HuH-7.5 (cell line): ENCODE data around the gene COTL1.
A peak's percentile ranks its signal among the peaks of the same experiment; 100 is the strongest.

Experiments used
- DNase-seq: peaks from one replicate; pipeline ENCODE4 v3.0.0; 2011; ENCODE audit warnings: low spot score

COTL1 gene

DNA sequence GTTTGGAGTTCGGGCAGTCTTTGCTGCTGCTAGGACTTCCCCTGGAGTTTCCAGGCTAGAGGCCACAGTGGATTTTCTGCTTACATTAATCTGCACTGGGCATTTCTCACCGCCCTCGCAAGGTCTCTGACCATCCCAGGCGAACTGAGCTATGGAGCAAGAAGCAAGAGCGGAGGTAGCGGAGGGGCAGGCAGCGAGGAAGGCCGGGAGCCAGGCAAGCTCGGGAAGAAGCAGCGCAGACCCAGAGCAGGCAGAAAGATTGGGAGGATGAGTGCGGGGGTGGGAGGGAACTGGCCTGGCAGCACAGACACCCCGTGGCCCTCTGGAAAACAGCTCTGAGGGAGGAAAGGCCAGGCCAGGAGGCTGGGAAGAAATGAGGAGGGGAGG lies 3.8 kb downstream of the COTL1 start:
- no peak for DNase-seq

DNA sequence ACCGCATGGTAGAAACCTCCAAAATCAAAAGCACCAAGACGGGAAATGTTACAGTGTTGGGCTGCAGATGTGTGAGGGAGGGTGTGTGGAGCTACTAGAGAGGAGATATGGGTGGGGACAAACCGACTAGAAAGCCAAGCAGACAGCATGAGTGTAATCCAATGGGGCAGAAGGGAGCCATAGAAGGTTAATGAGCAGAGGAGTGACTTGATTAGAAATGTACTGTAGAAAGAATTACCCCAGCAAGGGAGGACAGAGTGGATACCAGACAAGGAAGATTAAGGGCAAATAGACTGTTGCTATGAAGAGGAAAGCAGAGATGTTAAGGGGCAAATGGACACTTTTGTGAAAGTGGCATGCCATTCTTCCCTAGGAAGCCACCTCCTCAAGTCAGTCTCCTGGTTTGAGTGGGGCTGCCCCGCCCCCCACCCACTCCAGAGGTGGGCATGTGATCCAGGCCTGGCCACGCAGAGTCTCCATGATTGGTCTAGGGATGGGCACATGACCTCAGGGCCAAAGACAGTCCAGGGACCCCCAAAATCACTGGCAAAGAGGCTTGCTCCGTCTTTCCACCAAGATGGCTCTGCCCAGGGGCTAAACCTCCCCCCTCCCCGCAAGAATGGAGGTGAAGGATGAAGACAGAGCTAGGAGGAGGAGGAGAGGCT lies 4.3 kb downstream of the COTL1 start:
- no peak for DNase-seq

DNA sequence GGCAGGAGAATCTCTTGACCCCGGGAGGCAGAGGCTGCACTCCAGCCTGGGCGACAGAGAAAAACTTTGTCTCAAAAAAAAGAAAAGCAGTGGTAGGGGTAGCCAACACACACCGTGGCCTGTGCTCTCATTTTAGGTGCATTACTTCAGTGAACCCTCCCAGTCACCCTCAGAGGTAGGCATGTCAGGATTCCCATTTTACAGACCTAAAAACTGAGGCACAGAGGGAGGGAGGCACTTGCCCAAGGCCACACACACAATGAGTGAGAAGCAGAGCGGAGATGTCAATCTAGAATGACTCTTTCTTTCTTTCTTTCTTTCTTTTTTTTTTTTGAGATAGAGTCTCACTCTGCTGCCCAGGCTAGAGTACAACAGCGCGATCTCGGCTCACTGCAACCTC lies 5.2 kb downstream of the COTL1 start:
- DNase-seq: no peak

DNA sequence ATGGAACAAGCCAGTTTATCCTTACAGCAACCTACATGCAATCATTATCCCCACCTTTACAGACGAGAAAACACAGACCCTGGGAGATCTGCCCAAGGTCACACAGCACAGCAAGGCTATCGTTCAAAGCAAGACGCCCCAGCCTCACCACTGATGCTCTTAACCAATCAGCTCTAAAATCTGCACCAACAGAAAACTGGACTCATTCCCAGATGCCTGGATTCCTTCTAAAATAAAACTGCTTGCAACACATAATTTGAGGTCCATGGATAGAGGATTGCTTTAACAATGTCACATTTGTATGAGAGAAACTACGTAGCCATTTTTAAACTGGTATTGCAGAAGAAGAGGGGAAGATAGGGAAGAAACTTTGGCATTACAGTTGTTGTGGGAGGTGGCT lies 6.8 kb downstream of the COTL1 start:
- DNase-seq: no peak

DNA sequence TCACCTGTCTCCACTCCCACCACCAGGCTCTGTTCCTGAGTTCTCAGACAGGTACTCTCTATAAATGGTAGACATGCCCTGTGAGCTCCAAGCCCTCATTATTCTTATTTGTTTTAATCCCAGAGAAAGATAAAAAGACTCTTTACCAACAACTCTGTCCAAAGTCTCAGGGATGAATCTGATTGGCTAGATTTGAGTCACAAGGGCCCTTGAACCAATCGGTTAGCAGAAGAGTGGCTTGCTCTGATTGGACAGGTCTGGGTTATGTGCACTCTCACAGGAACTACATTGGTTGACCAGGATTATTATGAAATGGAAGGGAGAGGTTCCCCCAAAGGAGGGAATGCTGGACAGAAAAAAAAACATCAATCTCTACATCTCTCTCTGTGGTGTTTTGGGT lies 7.5 kb downstream of the COTL1 start:
- DNase-seq: no peak

DNA sequence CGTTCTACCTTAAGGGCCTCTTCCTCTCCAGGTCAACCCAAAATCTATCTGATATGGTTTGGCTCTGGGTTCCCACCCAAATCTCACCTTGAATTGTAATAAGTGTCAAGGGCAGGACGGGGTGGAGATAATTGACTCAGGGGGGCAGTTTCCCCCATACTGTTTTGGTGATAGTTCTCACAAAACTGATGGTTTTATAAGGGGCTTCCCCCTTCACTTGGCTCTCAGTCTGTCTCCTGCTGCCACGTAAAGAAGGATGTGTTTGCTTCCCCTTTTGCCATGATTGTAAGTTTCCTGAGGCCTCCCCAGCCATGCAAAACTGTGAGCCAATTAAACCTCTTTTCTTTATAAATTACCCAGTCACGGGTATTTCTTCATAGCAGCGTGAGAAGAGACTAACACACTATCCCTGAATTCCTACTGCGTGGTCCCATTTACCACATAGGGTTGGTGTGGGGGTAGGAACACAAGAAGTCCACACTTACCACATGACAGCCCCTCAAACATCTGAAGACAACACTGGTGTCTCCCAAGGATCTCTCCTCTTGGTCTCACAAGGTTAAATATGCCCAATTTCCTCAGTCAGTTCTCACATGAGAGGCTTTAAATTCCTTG lies 8.2 kb downstream of the COTL1 start:
- no peak for DNase-seq

DNA sequence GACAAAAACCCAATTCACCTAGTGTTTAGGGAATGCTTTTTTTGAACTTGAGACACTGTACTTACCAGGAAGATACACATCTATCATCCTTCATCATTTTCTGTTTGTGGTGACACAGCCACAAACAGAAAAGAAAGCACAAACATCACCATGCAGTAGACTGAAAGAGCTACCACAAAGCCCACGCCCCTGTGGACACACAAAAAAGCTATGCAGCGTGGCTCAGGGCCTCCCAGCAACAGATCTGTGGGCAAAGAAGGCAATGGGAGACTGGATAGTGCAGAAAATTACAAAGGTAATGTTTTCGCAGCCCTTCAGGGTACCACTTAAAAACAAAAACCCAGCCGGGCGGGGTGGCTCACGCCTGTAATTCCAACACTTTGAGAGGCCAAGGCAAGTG lies 9.6 kb downstream of the COTL1 start:
- DNase-seq: no peak

DNA sequence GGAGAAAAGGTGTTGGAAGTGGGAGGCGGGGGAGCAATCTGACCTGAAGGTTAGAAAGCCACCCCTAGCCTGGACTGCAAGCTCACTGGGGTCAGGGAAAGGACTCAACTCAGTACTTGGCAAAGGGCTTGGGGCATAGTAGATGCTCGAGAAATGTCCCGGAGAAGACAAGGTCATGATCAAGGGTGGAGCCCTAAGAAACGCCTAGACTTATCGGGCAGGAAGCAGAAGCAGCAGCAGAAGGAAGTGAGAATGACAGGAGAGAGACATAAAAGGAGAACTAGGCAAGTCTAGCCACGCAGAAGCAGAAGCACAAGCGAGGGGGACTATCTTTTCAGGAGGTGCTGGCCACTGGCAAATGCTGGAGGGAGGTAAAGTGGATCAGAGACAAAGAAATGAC lies 10.2 kb downstream of the COTL1 start:
- DNase-seq: no peak

DNA sequence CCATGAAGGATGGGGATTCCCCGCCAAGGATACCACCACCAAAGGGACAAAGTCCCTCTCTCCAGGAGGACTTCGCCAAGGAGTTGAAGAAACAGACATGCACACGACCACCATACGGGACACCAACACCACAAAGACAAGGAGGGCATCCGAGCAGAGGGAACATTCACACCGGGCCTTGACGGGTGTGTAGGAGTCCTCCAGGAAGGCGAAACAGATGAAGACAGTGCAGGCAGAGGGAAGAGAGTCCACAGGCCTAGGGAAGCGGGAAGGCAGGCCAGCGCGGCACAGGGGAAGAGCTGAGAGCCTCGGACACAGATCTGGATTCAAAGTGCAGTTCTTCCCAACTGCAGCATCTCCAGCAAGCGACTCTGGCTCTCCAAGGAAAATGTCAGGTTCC lies 10.8 kb downstream of the COTL1 start:
- DNase-seq: no peak

DNA sequence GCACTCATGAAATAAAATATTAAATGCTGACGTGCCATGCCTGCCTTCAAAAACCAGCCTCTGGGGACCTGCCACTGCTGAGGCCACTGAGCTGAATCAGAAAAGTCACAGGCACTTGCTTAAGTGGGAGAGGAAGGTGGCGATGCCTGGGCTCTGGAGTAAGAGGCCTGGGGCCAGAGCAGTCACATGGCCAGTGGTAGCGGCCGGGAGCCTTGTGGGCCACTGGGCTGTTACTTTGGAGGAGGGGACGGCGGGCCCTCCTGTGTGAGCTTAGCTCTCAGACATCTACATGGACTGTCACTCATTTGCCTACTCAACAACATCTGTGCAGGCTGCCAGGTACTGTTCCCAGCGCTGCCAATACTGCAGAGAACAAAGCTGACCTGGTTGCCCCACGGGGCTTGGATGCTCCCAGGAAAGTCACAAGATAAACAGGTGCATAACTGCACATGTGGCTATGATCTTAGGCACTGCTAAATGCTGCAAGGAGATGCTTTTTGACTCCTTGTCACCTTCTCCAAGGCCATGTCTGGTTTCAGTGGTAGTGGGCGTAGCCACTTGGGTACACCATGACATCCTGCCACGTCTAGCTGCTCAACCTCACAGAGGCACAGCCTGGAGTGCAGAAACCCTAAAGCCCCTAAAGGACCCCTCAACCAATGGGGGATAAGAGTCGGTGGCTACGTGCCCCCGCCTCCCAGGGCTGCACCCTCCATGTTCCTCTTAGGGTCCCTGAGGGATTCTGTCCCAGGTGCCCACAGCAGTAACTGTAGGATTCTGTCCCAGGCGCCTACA lies 11.6 kb downstream of the COTL1 start:
- no peak for DNase-seq

DNA sequence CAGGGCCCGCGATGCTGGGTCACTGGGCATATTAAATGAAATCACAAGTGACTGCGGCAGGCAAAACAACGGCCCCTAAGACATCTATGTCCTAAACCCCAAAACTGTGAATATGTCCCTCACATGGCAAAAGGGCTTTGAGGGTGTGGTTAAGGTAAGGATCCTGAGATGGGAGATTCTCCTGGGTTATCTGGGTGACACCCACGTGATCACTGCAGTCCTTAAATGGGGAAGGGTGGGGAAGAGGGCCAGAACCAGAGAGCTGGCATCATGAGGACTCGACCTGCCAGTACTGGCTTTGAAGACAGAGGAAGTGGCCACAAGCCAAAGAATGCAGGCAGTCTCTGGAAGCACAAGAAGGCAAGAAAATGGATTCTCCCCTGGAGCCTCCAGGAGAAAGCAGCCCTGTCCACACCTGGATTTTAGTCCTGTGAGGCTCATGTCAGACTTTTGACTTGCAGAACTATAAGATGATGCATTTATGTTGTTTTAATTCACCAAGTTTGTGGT lies 12.5 kb downstream of the COTL1 start:
- no peak for DNase-seq

DNA sequence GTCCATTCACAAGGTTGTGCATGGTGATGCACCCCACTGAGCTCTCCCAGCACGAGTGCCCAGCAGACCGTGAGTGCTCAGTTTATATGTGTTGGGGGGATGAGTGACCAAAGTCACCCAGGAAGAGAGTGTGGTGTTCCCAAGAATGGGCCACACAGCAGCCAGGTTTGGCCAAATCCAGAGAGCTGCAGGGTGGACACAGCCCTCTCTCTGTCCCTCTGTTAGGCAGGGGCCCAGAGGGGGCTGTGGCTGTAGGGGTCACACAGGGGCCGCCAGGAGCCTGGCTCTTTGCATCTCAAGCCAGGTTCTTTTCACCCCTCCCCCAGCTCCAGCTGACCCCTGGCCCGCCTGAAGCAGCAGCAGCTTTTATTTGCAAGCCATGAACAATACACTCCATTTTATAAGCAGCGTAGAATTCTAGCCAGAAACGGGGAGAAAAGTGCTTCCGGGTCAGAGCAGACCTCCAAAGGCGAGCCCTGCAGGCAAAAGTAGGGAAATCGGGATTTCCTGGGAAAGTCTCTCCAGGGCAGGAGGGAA lies 13.3 kb downstream of the COTL1 start:
- DNase-seq: no peak

DNA sequence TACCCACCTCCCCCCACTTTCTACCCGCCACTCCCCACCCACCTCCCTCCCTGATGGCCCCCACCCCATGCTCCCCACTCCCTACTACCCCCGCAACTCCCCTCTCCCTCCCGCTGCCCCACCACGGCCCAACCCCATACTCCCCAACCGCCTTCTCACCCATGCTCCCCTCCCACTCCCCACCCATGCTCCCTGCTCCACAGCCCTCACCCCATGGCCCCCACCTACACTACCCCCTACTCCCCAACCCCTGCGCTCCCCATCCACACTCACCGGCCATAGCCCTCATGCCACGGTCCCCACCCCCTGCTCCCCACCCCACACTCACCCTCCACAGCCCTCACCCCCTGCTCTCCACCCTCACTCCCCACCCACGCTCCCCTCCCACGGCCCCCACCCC lies 13.9 kb downstream of the COTL1 start:
- no peak for DNase-seq

DNA sequence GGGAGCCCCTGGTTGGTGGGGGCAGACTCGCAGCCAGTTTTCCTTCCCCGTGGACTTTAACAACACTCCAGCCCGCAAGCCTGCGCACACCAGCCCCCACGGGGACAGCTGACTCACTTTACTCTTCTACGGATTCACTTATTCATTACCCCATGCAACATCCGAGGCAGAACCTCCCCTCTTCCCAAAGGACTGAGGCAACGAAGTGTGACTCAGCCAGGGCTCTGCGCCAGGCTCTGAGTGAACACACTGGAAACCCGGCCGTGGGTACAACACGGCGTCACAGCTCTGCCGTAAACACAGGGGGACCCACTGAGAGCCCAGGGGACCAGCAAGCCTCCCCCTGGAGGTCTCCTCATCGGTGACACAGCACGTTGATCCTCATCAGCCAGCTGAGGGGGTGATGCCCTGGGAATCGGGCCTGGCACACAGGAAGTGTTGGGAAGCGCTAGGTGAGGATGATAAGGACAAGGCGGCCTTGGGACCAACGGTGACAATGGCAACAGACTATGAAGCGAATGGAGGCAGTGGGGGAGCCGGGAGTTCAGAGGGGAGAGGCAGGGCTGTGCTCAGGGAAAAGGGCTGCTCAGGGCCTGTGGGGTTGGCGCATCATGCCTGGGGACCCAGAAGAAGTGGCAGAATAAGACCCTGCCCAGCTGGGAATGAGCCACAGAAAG lies 14.6 kb downstream of the COTL1 start:
- no peak for DNase-seq

DNA sequence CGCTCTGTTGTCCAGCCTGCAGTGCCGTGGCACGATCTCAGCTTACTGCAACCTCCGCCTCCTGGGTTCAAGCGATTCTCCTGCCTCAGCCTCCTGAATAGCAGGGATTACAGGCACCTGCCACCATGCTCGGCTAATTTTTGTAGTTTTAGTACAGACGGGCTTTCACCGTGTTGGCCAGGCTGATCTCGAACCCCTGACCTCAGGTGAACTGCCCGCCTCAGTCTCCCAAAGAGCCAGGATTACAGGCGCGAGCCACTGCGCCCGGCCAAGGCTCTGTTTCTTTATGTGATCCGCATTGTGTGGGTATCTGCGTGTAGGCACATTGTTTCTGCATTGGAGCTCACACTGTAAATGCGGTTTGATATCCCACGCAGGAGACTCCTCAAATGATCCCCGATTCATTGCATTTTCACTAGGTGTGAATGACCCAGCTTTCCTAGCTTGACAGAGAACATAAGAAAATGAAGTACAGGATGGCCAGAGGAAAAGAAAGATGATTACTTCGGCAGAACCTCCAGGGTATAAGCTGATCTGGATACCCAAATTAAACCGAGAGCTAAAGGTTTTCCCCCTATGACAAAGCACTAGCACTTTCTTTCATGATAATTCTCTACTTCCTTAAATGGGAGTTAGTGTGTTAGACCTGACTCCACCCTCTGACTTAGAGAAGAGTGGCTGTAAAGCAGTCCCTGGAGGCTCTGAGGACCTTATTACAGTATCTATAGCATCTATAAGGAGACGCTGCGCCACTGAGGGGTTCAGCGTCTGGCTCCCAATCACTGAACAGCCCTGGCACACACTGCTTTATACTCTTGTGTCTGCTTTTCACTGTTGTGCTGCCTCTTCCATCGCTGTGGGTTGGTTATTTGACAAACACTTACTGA lies 17.3 kb downstream of the COTL1 start:
- no peak for DNase-seq

DNA sequence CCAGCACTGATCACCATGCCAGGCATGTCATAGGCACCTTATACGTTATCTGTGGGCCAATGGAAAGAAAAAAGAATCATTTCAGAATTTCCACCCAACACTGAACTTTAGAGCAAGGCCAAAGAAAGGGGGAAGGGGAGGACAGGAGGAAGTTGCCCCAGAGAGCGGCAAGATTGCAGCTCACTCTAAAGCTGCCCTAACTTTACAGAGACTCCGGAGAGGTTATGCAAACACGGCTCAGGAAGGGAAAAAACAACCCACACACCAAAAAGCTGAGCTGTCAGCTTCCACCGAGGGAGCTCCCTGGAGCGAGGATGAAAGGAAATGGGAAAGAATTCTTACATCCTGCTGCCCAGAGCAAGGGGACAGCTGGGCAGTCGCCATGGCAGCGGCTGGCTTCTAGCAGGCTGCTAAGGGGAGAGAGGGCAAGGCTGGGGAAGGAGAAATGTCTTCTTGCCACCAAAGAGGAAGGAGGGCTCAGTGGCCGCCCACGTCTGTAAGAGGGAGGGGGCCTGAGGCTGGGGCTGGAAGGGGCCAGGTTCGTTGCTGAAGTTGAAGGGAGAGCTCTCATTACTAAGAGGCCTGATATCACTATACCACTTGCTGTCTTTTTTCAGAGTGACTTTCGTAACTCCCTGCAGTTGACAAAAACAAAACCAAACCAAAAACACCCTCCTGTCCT lies 18.2 kb downstream of the COTL1 start:
- peak; percentile 58 for DNase-seq

DNA sequence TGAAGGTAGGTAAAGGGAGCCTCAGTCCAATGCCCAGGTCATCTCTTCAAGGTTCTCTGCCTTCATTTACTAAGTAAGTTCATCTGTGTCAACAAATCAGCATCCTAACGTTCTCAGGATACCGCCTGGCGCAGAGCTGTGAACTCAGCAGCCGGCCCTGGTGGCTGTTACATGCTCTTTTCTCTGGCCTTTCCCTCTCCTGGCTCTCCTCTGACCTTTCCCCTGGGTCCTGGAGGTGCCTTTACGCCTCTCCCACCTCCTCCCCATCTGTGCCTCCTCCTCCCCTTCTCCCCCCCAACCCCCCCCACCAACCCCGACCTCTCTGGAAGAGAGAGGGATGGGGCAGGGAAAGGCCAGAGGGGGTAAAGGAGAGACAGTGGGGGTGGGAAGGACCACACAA lies 19.5 kb downstream of the COTL1 start:
- DNase-seq: no peak

DNA sequence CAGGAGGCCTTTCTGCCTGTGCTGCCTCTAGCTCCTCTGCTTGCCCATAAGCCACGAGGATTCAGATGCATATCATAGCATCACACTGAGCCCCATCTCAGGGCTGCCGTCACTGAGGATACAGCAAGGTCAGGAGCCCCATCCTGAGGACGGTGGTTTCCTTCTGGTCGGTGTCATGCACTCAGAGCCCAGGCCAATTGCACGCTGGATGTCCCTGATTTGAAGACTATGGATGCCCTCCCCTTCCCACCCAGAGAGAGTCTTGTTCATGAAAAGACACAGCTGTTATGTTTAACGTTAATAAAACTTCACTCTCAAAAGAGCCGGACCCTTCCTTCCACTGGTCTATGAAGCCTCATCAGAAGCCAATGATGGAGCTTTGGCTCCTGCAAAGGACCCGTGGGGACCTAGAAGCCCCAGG lies 19.9 kb downstream of the COTL1 start:
- DNase-seq: no peak

DNA sequence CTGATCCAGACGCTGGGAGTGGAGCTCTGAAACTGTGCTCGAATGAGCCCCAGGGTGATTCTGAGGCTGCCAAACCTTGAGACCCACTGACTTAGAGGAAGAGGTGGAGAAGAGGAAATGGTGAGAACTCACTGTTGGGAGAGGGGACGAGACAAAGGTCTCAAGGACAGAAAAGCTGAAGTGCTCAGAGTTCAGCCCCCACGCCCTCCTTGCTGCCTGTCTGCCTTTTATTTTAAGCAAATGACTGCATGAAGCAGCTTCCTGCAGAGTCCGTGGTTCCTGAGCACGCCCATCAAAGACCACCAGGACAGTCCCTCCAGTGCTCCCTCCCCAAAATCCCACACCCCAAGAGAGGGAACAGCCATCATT lies 20.4 kb downstream of the COTL1 start:
- no peak for DNase-seq

DNA sequence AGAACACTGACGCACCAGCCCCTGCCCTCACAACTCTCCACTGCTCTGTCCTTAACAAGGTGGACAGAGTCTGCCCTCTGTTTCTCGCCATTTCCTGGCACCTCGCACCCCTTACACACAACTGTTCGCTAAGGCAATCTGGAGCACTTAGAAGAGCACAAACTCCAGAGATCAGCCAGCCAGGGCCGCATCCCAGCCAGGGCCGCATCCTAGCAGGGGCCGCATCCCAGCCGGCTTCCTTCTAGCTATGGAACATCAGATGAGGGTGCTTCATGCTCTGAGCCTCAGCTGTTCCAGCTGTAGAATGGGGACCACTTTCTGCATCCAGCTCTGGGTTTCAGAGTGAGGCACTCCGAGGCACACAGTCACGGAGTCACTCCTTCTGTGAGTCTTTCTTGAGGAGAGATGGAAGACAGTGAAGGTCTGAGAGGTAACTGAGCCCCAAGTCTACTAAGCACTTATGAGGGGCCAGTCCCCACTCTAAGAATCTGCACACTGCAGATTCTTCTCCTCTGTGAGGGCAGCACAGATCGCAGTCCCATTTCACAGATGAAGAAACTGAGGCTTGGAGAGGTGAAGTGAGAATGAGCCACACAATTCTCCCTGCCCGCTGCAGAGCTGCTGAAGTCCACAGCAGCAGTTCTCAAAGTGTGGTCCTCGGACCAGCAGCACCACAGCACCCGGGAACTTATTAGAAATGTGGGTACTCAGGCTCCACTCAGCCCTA lies 20.9 kb downstream of the COTL1 start:
- DNase-seq: no peak
